ENCODE measurements around the gene KANSL1. TPM values are rescaled to one million over a fixed set of nuclear protein-coding genes. Genes with fewer than 3 reads are reported as not detected.
A peak's percentile ranks its signal among the peaks of the same experiment; 100 is the strongest.
"Not testable (repeated sequence)": the region's sequence is repeated elsewhere in the genome, so short reads cannot be mapped to it uniquely, and the experiment has no call there.

KANSL1 gene, protein sequence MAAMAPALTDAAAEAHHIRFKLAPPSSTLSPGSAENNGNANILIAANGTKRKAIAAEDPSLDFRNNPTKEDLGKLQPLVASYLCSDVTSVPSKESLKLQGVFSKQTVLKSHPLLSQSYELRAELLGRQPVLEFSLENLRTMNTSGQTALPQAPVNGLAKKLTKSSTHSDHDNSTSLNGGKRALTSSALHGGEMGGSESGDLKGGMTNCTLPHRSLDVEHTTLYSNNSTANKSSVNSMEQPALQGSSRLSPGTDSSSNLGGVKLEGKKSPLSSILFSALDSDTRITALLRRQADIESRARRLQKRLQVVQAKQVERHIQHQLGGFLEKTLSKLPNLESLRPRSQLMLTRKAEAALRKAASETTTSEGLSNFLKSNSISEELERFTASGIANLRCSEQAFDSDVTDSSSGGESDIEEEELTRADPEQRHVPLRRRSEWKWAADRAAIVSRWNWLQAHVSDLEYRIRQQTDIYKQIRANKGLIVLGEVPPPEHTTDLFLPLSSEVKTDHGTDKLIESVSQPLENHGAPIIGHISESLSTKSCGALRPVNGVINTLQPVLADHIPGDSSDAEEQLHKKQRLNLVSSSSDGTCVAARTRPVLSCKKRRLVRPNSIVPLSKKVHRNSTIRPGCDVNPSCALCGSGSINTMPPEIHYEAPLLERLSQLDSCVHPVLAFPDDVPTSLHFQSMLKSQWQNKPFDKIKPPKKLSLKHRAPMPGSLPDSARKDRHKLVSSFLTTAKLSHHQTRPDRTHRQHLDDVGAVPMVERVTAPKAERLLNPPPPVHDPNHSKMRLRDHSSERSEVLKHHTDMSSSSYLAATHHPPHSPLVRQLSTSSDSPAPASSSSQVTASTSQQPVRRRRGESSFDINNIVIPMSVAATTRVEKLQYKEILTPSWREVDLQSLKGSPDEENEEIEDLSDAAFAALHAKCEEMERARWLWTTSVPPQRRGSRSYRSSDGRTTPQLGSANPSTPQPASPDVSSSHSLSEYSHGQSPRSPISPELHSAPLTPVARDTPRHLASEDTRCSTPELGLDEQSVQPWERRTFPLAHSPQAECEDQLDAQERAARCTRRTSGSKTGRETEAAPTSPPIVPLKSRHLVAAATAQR (N-terminal part only)
- total RNA-seq (97.3 TPM), polyA plus RNA-seq (ENCODE audit: insufficient read depth, low read depth, low replicate concordance) (13.7 TPM)
- long read RNA-seq, donor 1, full-length matches to known transcripts = 3 of 3 reads
- long read RNA-seq, donor 1, partial matches to known transcripts = 0 of 3 reads
- long read RNA-seq, donor 1, other reads (novel, unspliced or antisense) = 0 of 3 reads
- long read RNA-seq, donor 2, full-length matches to known transcripts = 2 of 2 reads
- long read RNA-seq, donor 2, partial matches to known transcripts = 0 of 2 reads
- long read RNA-seq, donor 2, other reads (novel, unspliced or antisense) = 0 of 2 reads
- long read RNA-seq, donor 3, full-length matches to known transcripts = 4 of 4 reads
- long read RNA-seq, donor 3, partial matches to known transcripts = 0 of 4 reads
- long read RNA-seq, donor 3, other reads (novel, unspliced or antisense) = 0 of 4 reads
- long read RNA-seq, donor 4, partial matches to known transcripts = 0 of 64 reads
- long read RNA-seq, donor 4, other reads (novel, unspliced or antisense) = 63 of 64 reads
- long read RNA-seq, donor 5, full-length matches to known transcripts = 2 of 2 reads
- long read RNA-seq, donor 5, partial matches to known transcripts = 0 of 2 reads
- long read RNA-seq, donor 5, other reads (novel, unspliced or antisense) = 0 of 2 reads
- long read RNA-seq, donor 6, full-length matches to known transcripts = 3 of 3 reads
- long read RNA-seq, donor 6, partial matches to known transcripts = 0 of 3 reads
- long read RNA-seq, donor 6, other reads (novel, unspliced or antisense) = 0 of 3 reads
- long read RNA-seq, donor 7, full-length matches to known transcripts = 2 of 20 reads
- long read RNA-seq, donor 7, partial matches to known transcripts = 9 of 20 reads
- long read RNA-seq, donor 7, other reads (novel, unspliced or antisense) = 9 of 20 reads
- long read RNA-seq, donor 8, full-length matches to known transcripts = 5 of 5 reads
- long read RNA-seq, donor 8, partial matches to known transcripts = 0 of 5 reads
- long read RNA-seq, donor 8, other reads (novel, unspliced or antisense) = 0 of 5 reads
- long read RNA-seq, donor 9, full-length matches to known transcripts = 2 of 2 reads
- long read RNA-seq, donor 9, partial matches to known transcripts = 0 of 2 reads
- long read RNA-seq, donor 9, other reads (novel, unspliced or antisense) = 0 of 2 reads
- long read RNA-seq, donor 10, partial matches to known transcripts = 0 of 5 reads
- long read RNA-seq, donor 10, other reads (novel, unspliced or antisense) = 0 of 5 reads

DNA sequence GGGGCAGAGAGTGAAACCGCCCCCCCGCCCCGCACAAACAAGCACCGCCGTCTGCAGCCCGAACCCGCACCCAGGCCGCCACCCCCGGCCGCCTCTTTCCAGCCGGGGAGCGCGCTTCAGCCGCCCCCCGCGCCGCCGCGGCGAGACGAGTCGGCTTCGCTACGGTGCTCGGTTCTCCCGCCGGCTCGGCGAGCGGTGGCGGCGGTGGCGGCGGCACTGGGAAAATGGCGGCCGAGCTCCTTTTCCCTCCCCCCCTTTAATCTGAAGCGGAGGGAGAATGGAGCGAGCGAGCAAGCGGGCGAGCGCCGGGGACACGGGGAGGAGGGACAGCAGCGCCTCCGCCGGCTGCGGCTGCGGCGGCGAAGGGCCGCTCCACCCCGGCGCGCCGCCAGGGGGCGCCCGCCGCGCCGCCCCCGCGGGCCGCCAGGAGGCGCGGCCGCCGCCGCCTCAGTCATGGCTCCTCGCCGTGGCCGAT lies at the start of gene KANSL1:
KANSL1 (minus strand) TSS at position 279 of the 475 bp plus-strand sequence. CDS start 21,286 bp downstream, outside the sequence.
- intact Hi-C loops (cut with DNase I) = no loop called here
- no peak for FAIRE-seq
- Histone ChIP-seq H3K27ac (ENCODE audit: low read depth in 2 of 2, low read length in 2 of 2) (peak within 1 kb of the TSS; percentile 97 to 98), H3K9ac (ENCODE audit: low read length in 3 of 3) (peak within 1 kb of the TSS; percentile 80 to 97 (median 92)), H3K27me3 (ENCODE audit: control insufficient read depth, insufficient read depth, low read length) (no peaks in the 10 kb centered on the region), H3K4me3 (ENCODE audit: low read length in 3 of 3) (peak within 1 kb of the TSS; percentile 79 to 98 (median 93)), H3K36me3 (ENCODE audit: control insufficient read depth in 2 of 3, insufficient read depth in 3 of 3, low read length in 3 of 3) (no peaks in the 10 kb centered on the region), H3K4me1 (ENCODE audit: control insufficient read depth in 2 of 3, insufficient read depth in 2 of 3, low read depth in 1 of 3, low read length in 3 of 3) (peaks cover 0 to 24% (median 18%) of the 10 kb centered on the region in 3 donors), H3K9me3 (ENCODE audit: control insufficient read depth in 2 of 3, insufficient read depth in 1 of 3, low read length in 3 of 3) (no peaks in the 10 kb centered on the region)
- TF ChIP-seq, protein P1, sequence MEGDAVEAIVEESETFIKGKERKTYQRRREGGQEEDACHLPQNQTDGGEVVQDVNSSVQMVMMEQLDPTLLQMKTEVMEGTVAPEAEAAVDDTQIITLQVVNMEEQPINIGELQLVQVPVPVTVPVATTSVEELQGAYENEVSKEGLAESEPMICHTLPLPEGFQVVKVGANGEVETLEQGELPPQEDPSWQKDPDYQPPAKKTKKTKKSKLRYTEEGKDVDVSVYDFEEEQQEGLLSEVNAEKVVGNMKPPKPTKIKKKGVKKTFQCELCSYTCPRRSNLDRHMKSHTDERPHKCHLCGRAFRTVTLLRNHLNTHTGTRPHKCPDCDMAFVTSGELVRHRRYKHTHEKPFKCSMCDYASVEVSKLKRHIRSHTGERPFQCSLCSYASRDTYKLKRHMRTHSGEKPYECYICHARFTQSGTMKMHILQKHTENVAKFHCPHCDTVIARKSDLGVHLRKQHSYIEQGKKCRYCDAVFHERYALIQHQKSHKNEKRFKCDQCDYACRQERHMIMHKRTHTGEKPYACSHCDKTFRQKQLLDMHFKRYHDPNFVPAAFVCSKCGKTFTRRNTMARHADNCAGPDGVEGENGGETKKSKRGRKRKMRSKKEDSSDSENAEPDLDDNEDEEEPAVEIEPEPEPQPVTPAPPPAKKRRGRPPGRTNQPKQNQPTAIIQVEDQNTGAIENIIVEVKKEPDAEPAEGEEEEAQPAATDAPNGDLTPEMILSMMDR (IDR thresholded peaks at IDR 0.05; ENCODE audit: borderline replicate concordance, extremely low read depth, insufficient read depth) = peak; percentile 78
- peak; percentile 91 to 98 (median 94) for DNase-seq

DNA sequence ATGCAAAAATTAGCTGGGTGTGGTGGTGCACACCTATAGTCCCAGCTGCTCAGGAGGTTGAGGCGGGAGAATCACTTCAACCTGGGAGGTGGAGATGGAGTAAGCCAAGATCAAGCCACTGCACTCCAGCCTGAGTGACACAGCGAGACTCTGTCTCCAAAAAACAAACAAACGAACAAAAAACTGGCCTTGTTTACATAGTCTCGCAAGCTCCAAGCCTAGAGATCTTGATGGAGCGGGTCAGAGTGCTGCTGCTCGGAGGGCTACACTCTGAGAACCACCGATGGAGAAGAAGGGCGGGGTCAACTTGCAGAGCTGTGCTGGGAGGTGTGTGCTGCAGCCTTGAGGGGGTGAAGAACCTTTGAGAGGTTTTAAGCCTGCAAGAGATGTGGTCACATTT lies 38.1 kb upstream of the KANSL1 start:
- H3K27ac ChIP-seq (ENCODE audit: low read depth in 2 of 2, low read length in 2 of 2); H3K36me3 ChIP-seq (ENCODE audit: control insufficient read depth in 2 of 3, insufficient read depth in 3 of 3, low read length in 3 of 3); H3K4me1 ChIP-seq (ENCODE audit: control insufficient read depth in 2 of 3, insufficient read depth in 2 of 3, low read depth in 1 of 3, low read length in 3 of 3); H3K27me3 ChIP-seq (ENCODE audit: control insufficient read depth, insufficient read depth, low read length); H3K9ac ChIP-seq (ENCODE audit: low read length in 3 of 3); intact Hi-C loops (cut with DNase I); H3K9me3 ChIP-seq (ENCODE audit: control insufficient read depth in 2 of 3, insufficient read depth in 1 of 3, low read length in 3 of 3); FAIRE-seq; DNase-seq; H3K4me3 ChIP-seq (ENCODE audit: low read length in 3 of 3): not testable (repeated sequence)

DNA sequence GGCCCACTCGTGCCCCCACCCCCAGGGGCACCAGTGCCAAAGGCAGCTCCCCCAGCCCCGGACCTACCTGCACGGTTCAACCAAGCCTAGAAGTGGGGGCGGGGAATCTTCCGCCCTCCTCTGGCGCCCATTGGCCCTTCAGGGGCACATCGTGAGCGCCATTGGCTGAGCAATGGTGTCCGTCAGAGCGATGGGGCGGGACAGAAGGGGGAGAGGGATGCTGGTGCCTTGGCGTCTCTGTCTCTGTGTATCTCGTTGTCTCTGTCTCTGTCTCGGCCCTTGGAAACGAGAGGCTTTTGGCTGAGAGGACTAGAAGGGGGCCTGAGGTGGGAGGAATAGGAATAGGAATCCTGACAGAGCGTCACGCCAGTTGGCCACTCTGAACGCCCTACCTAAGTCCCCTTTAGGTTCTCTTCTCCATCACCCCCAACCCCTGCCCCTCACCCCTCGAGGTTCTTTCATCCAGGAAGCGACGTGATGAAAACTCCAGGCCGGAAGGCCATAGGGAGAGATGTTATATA lies 32.1 kb upstream of the KANSL1 start:
- H3K27ac ChIP-seq (ENCODE audit: low read depth in 2 of 2, low read length in 2 of 2); FAIRE-seq; intact Hi-C loops (cut with DNase I); H3K27me3 ChIP-seq (ENCODE audit: control insufficient read depth, insufficient read depth, low read length); H3K4me1 ChIP-seq (ENCODE audit: control insufficient read depth in 2 of 3, insufficient read depth in 2 of 3, low read depth in 1 of 3, low read length in 3 of 3); H3K36me3 ChIP-seq (ENCODE audit: control insufficient read depth in 2 of 3, insufficient read depth in 3 of 3, low read length in 3 of 3); H3K9me3 ChIP-seq (ENCODE audit: control insufficient read depth in 2 of 3, insufficient read depth in 1 of 3, low read length in 3 of 3): not testable (repeated sequence)
- DNase-seq = peak; percentile 92 to 97 (median 95)
- peak overlapping the region; percentile 70 to 78 (median 73) for H3K4me3 ChIP-seq (ENCODE audit: low read length in 3 of 3)
- H3K9ac ChIP-seq (ENCODE audit: low read length in 3 of 3) = peak overlapping the region in 1 of 3 donors; percentile 52

DNA sequence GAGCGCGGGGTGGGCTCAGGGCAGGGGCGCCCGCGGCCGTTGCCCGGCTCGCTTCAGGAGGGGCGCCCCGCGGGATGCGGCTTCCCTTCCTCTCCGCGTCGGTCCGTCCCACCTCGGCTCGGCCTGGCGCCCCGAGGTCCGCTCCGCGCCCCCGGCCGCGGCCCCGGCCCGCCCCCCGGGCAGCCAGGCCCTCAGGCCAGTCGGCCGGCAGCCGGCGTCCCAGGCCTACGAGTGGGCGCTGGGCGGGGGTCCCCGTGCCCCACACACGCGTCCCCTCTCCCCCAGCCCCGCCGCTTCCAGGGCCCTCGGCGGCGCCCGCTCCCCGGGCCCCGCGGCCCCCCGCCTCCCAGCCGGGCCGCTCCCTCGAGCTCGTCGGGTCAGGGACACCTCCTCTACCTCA lies 31.6 kb upstream of the KANSL1 start:
- H3K36me3 ChIP-seq (ENCODE audit: control insufficient read depth in 2 of 3, insufficient read depth in 3 of 3, low read length in 3 of 3); H3K27ac ChIP-seq (ENCODE audit: low read depth in 2 of 2, low read length in 2 of 2); H3K27me3 ChIP-seq (ENCODE audit: control insufficient read depth, insufficient read depth, low read length); H3K9ac ChIP-seq (ENCODE audit: low read length in 3 of 3); H3K4me1 ChIP-seq (ENCODE audit: control insufficient read depth in 2 of 3, insufficient read depth in 2 of 3, low read depth in 1 of 3, low read length in 3 of 3); FAIRE-seq; H3K9me3 ChIP-seq (ENCODE audit: control insufficient read depth in 2 of 3, insufficient read depth in 1 of 3, low read length in 3 of 3); intact Hi-C loops (cut with DNase I): not testable (repeated sequence)
- peak overlapping the region in 1 of 3 donors; percentile 73 for H3K4me3 ChIP-seq (ENCODE audit: low read length in 3 of 3)
- peak in 4 of 5 donors; percentile 6 to 42 (median 20) for DNase-seq

DNA sequence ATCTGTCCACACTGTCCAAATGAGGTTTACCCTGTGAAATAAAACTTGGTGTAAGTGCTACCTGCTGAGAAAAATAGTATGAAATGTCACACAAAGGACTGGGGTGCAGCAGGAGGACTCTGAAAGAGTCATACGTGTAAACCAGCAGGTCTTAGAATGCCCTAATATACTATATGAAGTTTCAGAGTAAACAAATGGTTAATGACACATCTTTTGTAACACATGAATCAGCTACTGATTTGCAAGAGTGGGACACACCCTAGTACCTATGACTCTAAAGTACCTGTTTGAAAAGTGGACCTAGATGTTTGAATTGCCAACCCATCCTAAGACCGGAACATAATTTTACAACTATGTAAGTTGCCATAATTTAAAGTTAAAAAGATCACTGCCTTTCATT lies 29.8 kb upstream of the KANSL1 start:
- not testable (repeated sequence) for H3K36me3 ChIP-seq (ENCODE audit: control insufficient read depth in 2 of 3, insufficient read depth in 3 of 3, low read length in 3 of 3)

More for the DNA sequence above, 29.8 kb upstream of the KANSL1 start:
- intact Hi-C loops (cut with DNase I); H3K4me1 ChIP-seq (ENCODE audit: control insufficient read depth in 2 of 3, insufficient read depth in 2 of 3, low read depth in 1 of 3, low read length in 3 of 3); H3K27ac ChIP-seq (ENCODE audit: low read depth in 2 of 2, low read length in 2 of 2); H3K27me3 ChIP-seq (ENCODE audit: control insufficient read depth, insufficient read depth, low read length); H3K9ac ChIP-seq (ENCODE audit: low read length in 3 of 3); H3K9me3 ChIP-seq (ENCODE audit: control insufficient read depth in 2 of 3, insufficient read depth in 1 of 3, low read length in 3 of 3); H3K4me3 ChIP-seq (ENCODE audit: low read length in 3 of 3); DNase-seq; FAIRE-seq: not testable (repeated sequence)

Data from kidney (tissue), 22 donors.